ENCODE data around the gene TBL1XR1. TPM values are rescaled to one million over a fixed set of nuclear protein-coding genes. Genes with fewer than 3 reads are reported as not detected.

Gene TBL1XR1
- total and polyA plus RNA-seq, 2 of the 4 experiments (the other 2 are of a cell fraction) = 25.2 to 170 TPM

DNA sequence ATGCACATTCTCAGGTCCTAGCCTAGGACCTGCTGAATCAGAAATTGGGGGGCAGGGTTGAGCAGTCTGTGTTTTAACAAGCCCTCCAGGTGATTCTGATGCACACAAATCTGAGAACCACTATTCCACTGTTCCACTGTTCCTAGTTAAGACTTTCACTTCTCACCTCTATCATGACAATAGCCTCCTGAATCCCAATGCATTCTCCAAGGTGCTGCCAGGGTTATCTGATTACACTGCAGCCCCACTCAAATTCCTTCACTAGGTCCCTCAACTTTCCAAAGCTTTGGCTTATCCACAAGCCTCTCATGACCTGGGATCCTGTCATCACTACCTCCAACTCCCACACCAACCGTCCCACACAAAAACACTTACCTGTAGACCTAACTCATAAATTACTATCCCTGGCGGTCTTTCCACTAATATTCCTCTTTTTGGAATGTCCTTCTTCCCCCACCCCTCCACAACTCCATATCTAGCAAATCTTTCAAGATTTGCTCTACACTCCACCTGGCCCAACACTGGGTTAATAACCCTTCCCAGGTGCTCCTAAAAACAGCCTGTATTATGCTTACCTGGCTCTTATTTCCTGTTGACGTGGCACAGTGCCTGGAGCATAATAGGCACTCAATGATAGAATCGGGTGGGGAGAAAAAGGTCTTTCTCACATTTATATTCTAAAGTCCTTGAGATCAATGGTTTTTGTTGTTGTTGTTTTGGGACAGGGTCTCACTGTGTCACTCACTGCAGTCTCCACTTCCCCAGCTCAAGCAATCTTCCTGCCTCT is 27.2 kb downstream of the TBL1XR1 start:
- Histone ChIP-seq H3K9me1 (ENCODE audit: insufficient read depth, low read length) (peaks cover 7% of the 10 kb centered on the region), H4K91ac (ENCODE audit: insufficient read depth, low read depth, low read length) (no peak overlapping the region), H4K5ac (ENCODE audit: low read depth, low read length) (no peak overlapping the region), H3K14ac (replicated peaks; ENCODE audit: low read depth, low read length) (no peak overlapping the region), H3K4me2 (ENCODE audit: low read depth, low read length) (no peak overlapping the region), H2BK5ac (ENCODE audit: low read depth, low read length, poor library complexity, severe bottlenecking) (no peak overlapping the region), H2AK9ac (replicated peaks; ENCODE audit: low read depth, low read length, poor library complexity) (no peak overlapping the region), H2BK15ac (ENCODE audit: low read depth, low read length) (no peak overlapping the region), H3K36me3 (ENCODE audit: control insufficient read depth, insufficient read depth, low read length) (peaks cover 4% of the 10 kb centered on the region), H3K9ac (ENCODE audit: low read depth, low read length) (no peak overlapping the region), H3K79me1 (ENCODE audit: low read depth in 1 of 2, low read length in 2 of 2) (peaks cover 15 to 60% of the 10 kb centered on the region in 2 experiments), H2AK5ac (ENCODE audit: low read depth, low read length) (no peak overlapping the region), H3K56ac (ENCODE audit: extremely low read depth, insufficient read depth, low read length) (no peak overlapping the region), H3K23ac (ENCODE audit: low read depth, low read length) (no peak overlapping the region), H2AFZ (replicated peaks; ENCODE audit: low read length, poor library complexity) (no peak overlapping the region), H3K9me3 (ENCODE audit: control insufficient read depth, insufficient read depth, low read length) (no peaks in the 10 kb centered on the region), H3K4me3 (ENCODE audit: insufficient read depth, low read depth, low read length) (no peak overlapping the region), H2BK20ac (ENCODE audit: low read depth, low read length) (no peak overlapping the region), H3K18ac (ENCODE audit: low read depth, low read length) (no peak overlapping the region), H4K8ac (ENCODE audit: low read depth in 2 of 2, low read length in 2 of 2) (no peak overlapping the region), H3K4me1 (ENCODE audit: control insufficient read depth, insufficient read depth, low read length) (peaks cover 2% of the 10 kb centered on the region), H3K4ac (ENCODE audit: low read depth, low read length) (no peak overlapping the region), H3K27me3 (ENCODE audit: control insufficient read depth, insufficient read depth, low read length) (no peaks in the 10 kb centered on the region), H2BK120ac (ENCODE audit: low read depth, low read length) (no peak overlapping the region), H3K27ac (ENCODE audit: insufficient read depth, low read length) (no peak overlapping the region), H4K20me1 (ENCODE audit: insufficient read depth, low read length) (peaks cover 90% of the 10 kb centered on the region)
- WGBS, 2 experiments (ENCODE audit: extremely low coverage in 2 of 2, insufficient read length in 1 of 2) = 94 to 100% methylated on average over 1 to 2 of the region's 4 CpGs
- intact Hi-C loops (cut with micrococcal nuclease) (no loop called here), dilution Hi-C loops (cut with HindIII; ENCODE audit: low sequenced_read_pairs, unreplicated experiment) (no loop called here), in situ Hi-C loops (cut with MboI; ENCODE audit: low sequenced_read_pairs) (no loop called here)
- CTCF ChIA-PET = no interaction called here
- POLR2A ChIA-PET (ENCODE audit: unreplicated experiment) = no interaction called here
- TF ChIP-seq CEBPB (IDR thresholded peaks at IDR 0.05; ENCODE audit: low read depth, low read length) (no peak), FOS (IDR thresholded peaks at IDR 0.05; ENCODE audit: low read depth, low read length) (no peak), CHD1 (IDR thresholded peaks at IDR 0.05; ENCODE audit: low read depth, low read length) (no peak), MAFK (IDR thresholded peaks at IDR 0.05; ENCODE audit: low read depth, low read length) (no peak), NFE2L2 (IDR thresholded peaks at IDR 0.05; ENCODE audit: low read depth, low read length) (no peak), RAD21 (IDR thresholded peaks at IDR 0.05; ENCODE audit: low read length) (no peak), SMC3 (IDR thresholded peaks at IDR 0.05; ENCODE audit: low read depth, low read length) (no peak), RFX5 (IDR thresholded peaks at IDR 0.05; ENCODE audit: low read depth, low read length) (no peak), MXI1 (IDR thresholded peaks at IDR 0.05; ENCODE audit: borderline replicate concordance, low read depth, low read length) (no peak), BHLHE40 (IDR thresholded peaks at IDR 0.05; ENCODE audit: low read depth, low read length) (no peak), POLR2A (IDR thresholded peaks at IDR 0.05; ENCODE audit: low read depth, low read length) (no peak), USF2 (IDR thresholded peaks at IDR 0.05; ENCODE audit: low read depth, low read length) (no peak)
- ATAC-seq (ENCODE audit: low read depth) (no peak), DNase-seq (no peak)
- no TSS peak for BruUV-seq (replicated peaks)

All from IMR-90 (cell line).